A549 treated with DMSO at 1 μM for 4 hours (cell line): ENCODE measurements around the gene GHR. TPM values are rescaled to one million over a fixed set of nuclear protein-coding genes. Genes with fewer than 3 reads are reported as not detected.

Experiments
- total RNA-seq: library from RNA; stranded (reverse); fragments of 200-300 nt; extraction: Qiagen RNA extraction; gene quantifications from 5 replicates; pipeline ENCODE4 v1.2.3, GENCODE V29; 2022; ENCODE audit warnings: low read depth

GHR gene
- total RNA-seq: 0.01 to 0.03 TPM (median 0.02 TPM) in 3 of 5 replicates, not detected in the others

DNA sequence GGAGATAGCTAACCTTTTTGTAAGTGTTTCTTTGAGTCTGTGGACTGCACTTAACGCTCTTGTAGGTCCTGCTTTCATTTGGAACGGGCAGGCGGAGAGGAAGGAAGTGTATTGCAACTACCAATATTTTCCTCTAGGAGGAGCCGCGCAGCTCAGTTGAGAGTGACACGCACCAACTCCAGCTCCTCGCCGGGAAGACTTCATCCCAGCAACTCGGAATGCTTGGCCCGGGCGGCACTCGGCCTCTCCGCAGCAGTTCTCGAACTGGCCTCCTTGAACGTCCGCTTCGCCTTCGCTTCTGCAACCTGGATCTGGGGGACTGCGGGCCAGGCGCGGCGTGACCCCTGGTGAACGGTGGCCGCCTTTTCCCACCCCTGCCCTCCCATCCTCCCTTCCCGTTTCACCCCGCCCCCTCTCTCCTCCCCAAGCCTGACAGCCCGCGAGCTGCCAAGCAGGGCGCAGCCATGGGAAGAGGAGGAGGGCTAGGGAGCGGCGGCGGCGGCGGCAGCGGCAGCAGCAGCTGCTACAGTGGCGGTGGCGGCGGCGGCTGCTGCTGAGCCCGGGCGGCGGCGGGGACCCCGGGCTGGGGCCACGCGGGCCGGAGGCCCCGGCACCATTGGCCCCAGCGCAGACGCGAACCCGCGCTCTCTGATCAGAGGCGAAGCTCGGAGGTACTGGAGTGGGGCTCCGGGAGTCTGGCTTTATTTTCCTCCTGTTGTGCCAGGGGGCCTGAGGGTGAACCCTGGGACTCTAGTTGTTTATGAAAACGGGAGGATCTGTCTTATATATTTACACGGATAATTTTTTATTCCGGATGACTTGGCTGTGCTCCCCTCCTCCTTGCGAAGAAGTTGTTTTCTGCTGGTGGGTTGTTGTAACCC is at the start of gene GHR:
Gene GHR (plus strand): TSS at position 155 of the 881 bp plus-strand sequence. CDS start 142,436 bp downstream, outside the sequence.

GRCh38 chr5:42756606-42757601 is 333.7 kb downstream of the GHR start, which contains the start of gene CCDC152:
CCDC152 (plus strand) TSS chr5:42756818; CDS start chr5:42759122, 2,304 bp downstream.

